Endothelial cell of umbilical vein (primary cell): ENCODE results near the gene PTTG1IP2. TPM values are rescaled to one million over a fixed set of nuclear protein-coding genes. Genes with fewer than 3 reads are reported as not detected.

ENCODE experiments used
- BruUV-seq: library from RNA; stranded (reverse); fragments of 400-500 nt; replicated peaks from 2 replicates; lab custom pipeline; 2021; lab: Mats Ljungman, UMichigan
- CTCF ChIA-PET: fragments of 300-600, 350-600 bp; sonication (Branson Sonifier 250); formaldehyde crosslinking; loops from one replicate; lab custom pipeline; 2021; ENCODE audit warnings: antibody characterized with exemption, inconsistent platforms; lab: Charles Lee
- POLR2A ChIA-PET: fragments of 300-600, 350-600 bp; sonication (Branson Sonifier 250); formaldehyde crosslinking; loops from one replicate; lab custom pipeline; 2021; ENCODE audit warnings: antibody characterized with exemption, inconsistent platforms; lab: Charles Lee
- DNase-seq: peaks from one replicate; pipeline ENCODE4 v3.0.0-alpha.2; 2011; ENCODE audit warnings: low read depth, low spot score
- FAIRE-seq: peaks from 2 replicates; lab custom pipeline; 2011; peaks lifted over from hg19 to GRCh38; lab: Jason Lieb, UNC
- H2AFZ ChIP-seq: 2 replicates; pipeline ENCODE4 v1.6.0; 2012; ENCODE audit warnings: low read depth, low read length, control low read depth, inconsistent platforms
- H3K27ac ChIP-seq: 2 replicates; pipeline ENCODE4 v1.5.1; 2011; ENCODE audit warnings: low read depth, mild to moderate bottlenecking, control low read depth, low read length, moderate library complexity; ENCODE audit not compliant: insufficient read depth
- H3K27me3 ChIP-seq, 2 experiments: 2 replicates each; pipeline versions ENCODE4 v1.6.0 to v1.6.1; 2011; ENCODE audit warnings: low read length in 2 of 2, mixed read lengths in 1 of 2; ENCODE audit not compliant: control insufficient read depth in 2 of 2, insufficient read depth in 2 of 2
- H3K36me3 ChIP-seq, 2 experiments: 2 replicates in 1 of 2; 3 replicates in 1 of 2; pipeline ENCODE4 v1.5.1; 2011; ENCODE audit warnings: low read length in 2 of 2, mild to moderate bottlenecking in 1 of 2, moderate library complexity in 1 of 2; ENCODE audit not compliant: control insufficient read depth in 2 of 2, insufficient read depth in 2 of 2; ENCODE audit errors: extremely low read depth in 1 of 2
- H3K4me1 ChIP-seq: 3 replicates; pipeline ENCODE4 v1.5.1; 2011; ENCODE audit warnings: mild to moderate bottlenecking, low read length; ENCODE audit not compliant: control insufficient read depth, insufficient read depth; ENCODE audit errors: extremely low read depth
- H3K4me2 ChIP-seq: 2 replicates; pipeline ENCODE4 v1.6.1; 2011; ENCODE audit warnings: low read length, control low read depth, mixed read lengths; ENCODE audit not compliant: insufficient read depth
- H3K4me3 ChIP-seq, 3 experiments: fragments of 200-600 bp in 1 of 3; sonication (generic), shearing (Covaris generic) in 1 of 3; replicated peaks in 1 of 3; 2 replicates each; pipeline ENCODE4 v1.5.1; 2011 to 2016; ENCODE audit warnings: control low read depth in 3 of 3, low read length in 3 of 3, mild to moderate bottlenecking in 2 of 3, inconsistent platforms in 1 of 3, low read depth in 1 of 3, moderate library complexity in 1 of 3; ENCODE audit not compliant: insufficient read depth in 1 of 3
- H3K79me2 ChIP-seq: 2 replicates; pipeline ENCODE4 v1.6.0; 2012; ENCODE audit warnings: low read length, inconsistent platforms; ENCODE audit not compliant: control insufficient read depth, insufficient read depth
- H3K9ac ChIP-seq: replicated peaks from 2 replicates; pipeline ENCODE3; 2011; ENCODE audit warnings: low read length, control low read depth; ENCODE audit not compliant: insufficient read depth; ENCODE audit errors: extremely low read depth
- H3K9me1 ChIP-seq: replicated peaks from 3 replicates; pipeline ENCODE4 v1.6.0; 2011; ENCODE audit warnings: mild to moderate bottlenecking, low read length; ENCODE audit not compliant: control insufficient read depth, insufficient read depth; ENCODE audit errors: extremely low read depth
- H3K9me3 ChIP-seq: replicated peaks from 2 replicates; pipeline ENCODE4 v1.5.1; 2012; ENCODE audit warnings: low read length, inconsistent platforms; ENCODE audit not compliant: control insufficient read depth, insufficient read depth
- H4K20me1 ChIP-seq: replicated peaks from 2 replicates; pipeline ENCODE3; 2011; ENCODE audit warnings: mild to moderate bottlenecking, low read length; ENCODE audit not compliant: control insufficient read depth, insufficient read depth; ENCODE audit errors: extremely low read depth
- CTCF ChIP-seq, 2 donors: IDR thresholded peaks; 1 replicate in 1 of 2; 2 replicates in 1 of 2; pipeline ENCODE4 v1.5.1; 2011; ENCODE audit warnings: low read length in 2 of 2, mild to moderate bottlenecking in 2 of 2, moderate library complexity in 2 of 2, control low read depth in 1 of 2, inconsistent platforms in 1 of 2, low read depth in 1 of 2; ENCODE audit not compliant: insufficient read depth in 1 of 2; ENCODE audit errors: extremely low read depth in 1 of 2
- EZH2 ChIP-seq: IDR thresholded peaks from 2 replicates; pipeline ENCODE4 v1.6.1; 2012; ENCODE audit warnings: borderline replicate concordance, low read depth, mild to moderate bottlenecking, moderate library complexity, low read length, inconsistent platforms; ENCODE audit not compliant: severe bottlenecking
- FOS ChIP-seq: IDR thresholded peaks from 2 replicates; pipeline ENCODE4 v1.6.1; 2011; ENCODE audit warnings: mild to moderate bottlenecking, low read length, moderate library complexity, borderline replicate concordance; ENCODE audit not compliant: insufficient read depth
- GATA2 ChIP-seq: IDR thresholded peaks from 2 replicates; pipeline ENCODE4 v1.7.0; 2011; ENCODE audit warnings: low read depth, mild to moderate bottlenecking, moderate library complexity, mixed read lengths, low read length; ENCODE audit not compliant: insufficient read length, insufficient read depth
- JUN ChIP-seq: IDR thresholded peaks from 2 replicates; pipeline ENCODE4 v1.6.1; 2011; ENCODE audit warnings: borderline replicate concordance, low read depth; ENCODE audit not compliant: insufficient read length, insufficient read depth
- MAX ChIP-seq: IDR thresholded peaks from 2 replicates; pipeline ENCODE4 v1.6.1; 2011; ENCODE audit not compliant: insufficient read depth, insufficient read length
- MYC ChIP-seq: IDR thresholded peaks from one replicate; pipeline ENCODE4 v1.6.1; 2011; ENCODE audit warnings: mild to moderate bottlenecking, low read depth, low read length
- POLR2A ChIP-seq: IDR thresholded peaks from 2 replicates; pipeline ENCODE4 v1.6.1; 2012; ENCODE audit warnings: low read depth, mild to moderate bottlenecking, control low read depth, low read length
- POLR2AphosphoS5 ChIP-seq: IDR thresholded peaks from 2 replicates; pipeline ENCODE4 v1.6.1; 2012; ENCODE audit warnings: low read depth, mild to moderate bottlenecking, control low read depth, low read length, moderate library complexity; ENCODE audit not compliant: insufficient read depth
- dilution Hi-C: fragments of 300-500 bp; cut with MboI; formaldehyde crosslinking; loops from one replicate; pipeline ENCODE4 v1.15.0; 2019; ENCODE audit warnings: low sequenced_read_pairs; ENCODE audit not compliant: extremely low pct_ligation_motif_present
- intact Hi-C: fragments of 100-400 bp; cut with micrococcal nuclease; formaldehyde crosslinking; loops from one replicate; pipeline ENCODE4 v1.10.0; 2022
- polyA plus RNA-seq, 4 experiments: library from polyadenylated mRNA; depleted of rRNA in 3 of 4; stranded (reverse) in 3 of 4; unstranded in 1 of 4; fragments of >200 nt; gene quantifications; 2 replicates each; pipeline versions ENCODE4 v1.2.1 to v1.2.3, GENCODE V29; 2011 to 2012; ENCODE audit warnings: missing spikeins in 1 of 4
- total RNA-seq: library from RNA; stranded (reverse); gene quantifications from 2 replicates; pipeline ENCODE4 v1.2.3, GENCODE V29; 2021

PTTG1IP2 gene
- total and polyA plus RNA-seq, 2 donors (not counting 3 experiments of a cell fraction or from before 2014, with no cell fraction given), result not detected

GRCh38 chr7:90433221-90433620 is 36.2 kb upstream of the PTTG1IP2 start:
- Histone ChIP-seq H3K27ac (no peak overlapping the region), H3K4me2 (no peak overlapping the region), H3K4me1 (no peaks in the 10 kb centered on the region), H3K27me3 (peaks cover 0 to 4% of the 10 kb centered on the region in 2 experiments), H3K9me1 (no peaks in the 10 kb centered on the region), H3K9ac (no peak overlapping the region), H3K36me3 (no peaks in the 10 kb centered on the region), H3K4me3 (no peak overlapping the region), H4K20me1 (no peaks in the 10 kb centered on the region), H3K79me2 (no peaks in the 10 kb centered on the region), H2AFZ (no peak overlapping the region), H3K9me3 (no peaks in the 10 kb centered on the region)
- FAIRE-seq, result no peak
- BruUV-seq, result no TSS peak
- POLR2A ChIA-PET, result no interaction called here
- dilution Hi-C loops, result no loop called here
- intact Hi-C loops, result no loop called here
- no peak for TF ChIP-seq POLR2A
- TF ChIP-seq FOS, result no peak
- TF ChIP-seq EZH2, result no peak
- no peak for TF ChIP-seq CTCF (IDR thresholded peaks at IDR 0.05; ENCODE audit: extremely low read depth in 1 of 2, insufficient read depth in 1 of 2, low read depth in 1 of 2, low read length in 2 of 2)
- TF ChIP-seq POLR2AphosphoS5, result no peak
- CTCF ChIA-PET, result interaction anchor here (0.6 to 7.8 kb wide), 7 partner anchors 9 to 601 kb away, joined by 3 to 248 read pairs (median 4); no protein-coding TSS in a partner anchor
- no peak for DNase-seq

GRCh38 chr7:90445633-90446032 is 23.8 kb upstream of the PTTG1IP2 start:
- Histone ChIP-seq H3K27ac (no peak overlapping the region), H3K4me3 (no peak overlapping the region), H4K20me1 (no peaks in the 10 kb centered on the region), H3K27me3 (peaks cover 0 to 3% of the 10 kb centered on the region in 2 experiments), H2AFZ (peak overlapping the region; percentile 28), H3K9me3 (no peaks in the 10 kb centered on the region), H3K4me2 (no peak overlapping the region), H3K79me2 (no peaks in the 10 kb centered on the region), H3K9ac (no peak overlapping the region), H3K36me3 (no peaks in the 10 kb centered on the region), H3K9me1 (no peaks in the 10 kb centered on the region), H3K4me1 (peaks cover 10% of the 10 kb centered on the region)
- POLR2A ChIA-PET, result no interaction called here
- no TSS peak for BruUV-seq
- peak; percentile 57 for DNase-seq
- FAIRE-seq, result peak; percentile 81
- intact Hi-C loops (no loop called here), dilution Hi-C loops (no loop called here)
- TF ChIP-seq POLR2AphosphoS5 (no peak), MAX (no peak), JUN (no peak), CTCF (IDR thresholded peaks at IDR 0.05; ENCODE audit: extremely low read depth in 1 of 2, insufficient read depth in 1 of 2, low read depth in 1 of 2, low read length in 2 of 2) (no peak), FOS (no peak), MYC (no peak), GATA2 (no peak), EZH2 (no peak), POLR2A (no peak)
- CTCF ChIA-PET, result interaction anchor here (1.5 to 4.4 kb wide), 4 partner anchors 10 to 589 kb away, joined by 3 to 33 read pairs (median 12); partner anchors contain the start of gene STEAP2
